ENCODE results near the gene C20orf202. TPM values are rescaled to one million over a fixed set of nuclear protein-coding genes. Genes with fewer than 3 reads are reported as not detected.
"Not testable (repeated sequence)": the region's sequence is repeated elsewhere in the genome, so short reads cannot be mapped to it uniquely, and the experiment has no call there.

The C20orf202 gene
- total and polyA plus RNA-seq, 7 donors, result 0.13 TPM; not detected in 6

GRCh38 chr20:1240549-1240948 is 37.3 kb downstream of the C20orf202 start:
- Histone ChIP-seq H3K27ac (no peak overlapping the region), H3K4me1 (no peaks in the 10 kb centered on the region), H3K36me3 (no peaks in the 10 kb centered on the region), H3K9me3 (no peaks in the 10 kb centered on the region), H3K4me3 (no peak overlapping the region), H3K27me3 (peaks cover 0 to 17% (median 0%) of the 10 kb centered on the region in 3 donors)
- intact Hi-C loops (cut with DNase I), result no loop called here
- 89 to 93% methylated on average over 5 of the region's 5 CpGs for WGBS, 2 donors
- DNase-seq, result no peak
- TF ChIP-seq POLR2AphosphoS5 (IDR thresholded peaks at IDR 0.05) (no peak), EP300 (IDR thresholded peaks at IDR 0.05) (no peak)

- Histone ChIP-seq H3K27ac (no peak overlapping the region), H3K9me3 (no peaks in the 10 kb centered on the region), H3K4me3 (no peak overlapping the region), H3K4me1 (no peaks in the 10 kb centered on the region), H3K27me3 (peaks cover 0 to 17% (median 0%) of the 10 kb centered on the region in 3 donors), H3K36me3 (no peaks in the 10 kb centered on the region)
- no peak for DNase-seq
- TF ChIP-seq POLR2A (IDR thresholded peaks at IDR 0.05) (no peak), CTCF (IDR thresholded peaks at IDR 0.05) (no peak), EP300 (IDR thresholded peaks at IDR 0.05) (no peak), POLR2AphosphoS5 (IDR thresholded peaks at IDR 0.05) (no peak)
- intact Hi-C loops (cut with DNase I), result no loop called here
Observed at GRCh38 chr20:1241456-1241855, 38.2 kb downstream of the C20orf202 start.

GRCh38 chr20:1242099-1242498 is 38.8 kb downstream of the C20orf202 start:
- Histone ChIP-seq H3K4me1 (no peaks in the 10 kb centered on the region), H3K27me3 (peaks cover 0 to 17% (median 0%) of the 10 kb centered on the region in 3 donors), H3K36me3 (no peaks in the 10 kb centered on the region), H3K9me3 (no peaks in the 10 kb centered on the region), H3K27ac (no peak overlapping the region), H3K4me3 (no peak overlapping the region)
- intact Hi-C loops (cut with DNase I), result no loop called here
- no peak for DNase-seq
- WGBS, 2 donors, result 84 to 88% methylated on average over 3 of the region's 3 CpGs
- TF ChIP-seq POLR2A (IDR thresholded peaks at IDR 0.05) (no peak), POLR2AphosphoS5 (IDR thresholded peaks at IDR 0.05) (no peak), CTCF (IDR thresholded peaks at IDR 0.05) (no peak), EP300 (IDR thresholded peaks at IDR 0.05) (no peak)

- no peak overlapping the region for H3K4me3 ChIP-seq
- H3K36me3 ChIP-seq, result no peaks in the 10 kb centered on the region
- 43 to 82% methylated on average over 2 of the region's 2 CpGs for WGBS, 2 donors
- no peaks in the 10 kb centered on the region for H3K9me3 ChIP-seq
- peaks cover 0 to 17% (median 0%) of the 10 kb centered on the region in 3 donors for H3K27me3 ChIP-seq
- no peak for TF ChIP-seq POLR2A (IDR thresholded peaks at IDR 0.05)
- TF ChIP-seq CTCF (IDR thresholded peaks at IDR 0.05), result no peak
- TF ChIP-seq POLR2AphosphoS5 (IDR thresholded peaks at IDR 0.05), result no peak
- no peak for TF ChIP-seq EP300 (IDR thresholded peaks at IDR 0.05)
- DNase-seq, result no peak
- H3K4me1 ChIP-seq, result no peaks in the 10 kb centered on the region
- no peak overlapping the region for H3K27ac ChIP-seq
- intact Hi-C loops (cut with DNase I), result no loop called here
Observed at GRCh38 chr20:1242530-1242929, 39.3 kb downstream of the C20orf202 start.

- peaks cover 0 to 12% (median 0%) of the 10 kb centered on the region in 3 donors for H3K27me3 ChIP-seq
- no peak overlapping the region for H3K4me3 ChIP-seq
- H3K36me3 ChIP-seq, result no peaks in the 10 kb centered on the region
- H3K27ac ChIP-seq, result no peak overlapping the region
- no peak for TF ChIP-seq EP300 (IDR thresholded peaks at IDR 0.05)
- WGBS, 2 donors, result 75 to 82% methylated on average over 2 of the region's 2 CpGs
- intact Hi-C loops (cut with DNase I), result no loop called here
- no peaks in the 10 kb centered on the region for H3K9me3 ChIP-seq
- DNase-seq, result no peak
- no peaks in the 10 kb centered on the region for H3K4me1 ChIP-seq
Observed at GRCh38 chr20:1245578-1245977, 42.3 kb downstream of the C20orf202 start.

GRCh38 chr20:1247689-1248088 is 44.4 kb downstream of the C20orf202 start:
- Histone ChIP-seq H3K27me3 (no peaks in the 10 kb centered on the region), H3K4me1 (no peaks in the 10 kb centered on the region), H3K9me3 (no peaks in the 10 kb centered on the region), H3K4me3 (no peak overlapping the region), H3K27ac (no peak overlapping the region), H3K36me3 (no peaks in the 10 kb centered on the region)
- TF ChIP-seq POLR2A (IDR thresholded peaks at IDR 0.05) (no peak), EP300 (IDR thresholded peaks at IDR 0.05) (no peak), CTCF (IDR thresholded peaks at IDR 0.05) (no peak), POLR2AphosphoS5 (IDR thresholded peaks at IDR 0.05) (no peak)
- DNase-seq, result no peak
- intact Hi-C loops (cut with DNase I), result no loop called here

GRCh38 chr20:1250282-1250681 is 47.0 kb downstream of the C20orf202 start:
- H3K27me3 ChIP-seq; DNase-seq; H3K27ac ChIP-seq; H3K4me1 ChIP-seq; H3K4me3 ChIP-seq; intact Hi-C loops (cut with DNase I); H3K9me3 ChIP-seq; H3K36me3 ChIP-seq: not testable (repeated sequence)
- 91 to 93% methylated on average over 2 of the region's 2 CpGs for WGBS, 2 donors

Data from sigmoid colon (tissue), 7 donors.